ENCODE measurements around the gene WDR87.

WDR87 gene

GRCh38 chr19:37905946-37906868 is at the start of gene WDR87:
Gene WDR87 (minus strand): TSS chr19:37906594. CDS start chr19:37898239, 8,355 bp downstream.
- DNase-seq (ENCODE audit: low read depth in 2 of 2, low spot score in 1 of 2) = peak in 1 of 2 donors; percentile 5

- DNase-seq (ENCODE audit: low read depth in 2 of 2, low spot score in 1 of 2) = no peak
Measured at GRCh38 chr19:37955986-37956385, 49.6 kb upstream of the WDR87 start.

- DNase-seq (ENCODE audit: low read depth in 2 of 2, low spot score in 1 of 2) = no peak
Measured at GRCh38 chr19:37954421-37954874, 48.1 kb upstream of the WDR87 start.

- no peak for DNase-seq (ENCODE audit: low read depth in 2 of 2, low spot score in 1 of 2)
Measured at GRCh38 chr19:37953918-37954303, 47.5 kb upstream of the WDR87 start.

DNA sequence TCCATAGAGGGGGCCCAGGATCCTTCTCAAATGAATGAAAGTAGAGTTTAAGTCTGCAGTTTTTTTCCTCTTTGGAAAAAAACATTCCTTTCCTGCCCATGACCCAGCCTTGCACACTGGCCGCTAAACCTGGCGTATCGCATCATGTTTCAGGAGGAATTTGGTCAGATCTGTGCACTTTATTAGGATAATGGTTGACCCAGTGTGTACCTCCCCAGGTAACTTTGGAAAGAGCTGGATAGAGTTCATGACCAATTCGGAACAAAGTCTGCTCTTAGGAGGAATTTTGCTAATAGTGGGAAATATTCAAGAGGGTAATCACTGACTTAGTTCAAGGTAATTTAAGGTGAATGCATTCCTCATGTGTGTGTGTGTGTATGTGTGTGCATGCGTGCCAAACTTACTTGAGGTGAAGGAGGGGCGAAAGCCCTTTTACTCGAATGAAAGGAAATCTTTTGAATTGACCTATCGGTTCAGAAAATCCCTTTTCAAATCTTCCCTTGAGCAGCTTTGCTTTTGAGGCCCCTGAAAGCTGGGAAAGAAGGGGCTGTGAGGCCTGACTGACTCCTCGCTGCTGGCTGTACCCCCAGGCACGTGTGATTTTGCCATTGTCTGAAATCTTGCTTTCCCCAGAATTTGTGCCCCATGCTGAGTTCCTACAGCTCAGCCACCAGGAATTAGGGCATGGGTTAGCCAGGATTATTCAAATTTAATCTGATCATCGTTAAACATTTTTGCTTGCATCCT is 47.0 kb upstream of the WDR87 start:
- DNase-seq (ENCODE audit: low read depth in 2 of 2, low spot score in 1 of 2) = no peak

DNA sequence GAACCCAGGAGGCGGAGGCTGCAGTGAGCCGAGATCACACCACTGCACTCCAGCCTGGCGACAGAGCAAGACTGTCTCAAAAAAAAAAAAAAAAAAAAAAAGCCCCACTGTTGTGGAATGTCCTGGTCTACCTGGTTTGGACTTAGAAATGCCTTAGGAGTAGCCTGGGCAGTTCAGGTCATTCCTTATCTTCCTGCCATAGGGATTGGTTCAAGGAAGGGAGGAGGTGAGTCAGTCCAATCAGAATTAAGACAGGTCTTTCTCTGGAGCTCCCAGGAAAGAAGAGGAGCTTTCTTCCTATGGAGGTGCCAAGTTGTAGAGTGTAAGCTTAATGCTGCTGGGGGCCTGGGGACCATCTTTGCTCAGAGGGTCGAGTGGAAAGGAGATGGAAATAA is 45.4 kb upstream of the WDR87 start:
- DNase-seq (ENCODE audit: low read depth in 2 of 2, low spot score in 1 of 2) = no peak

DNA sequence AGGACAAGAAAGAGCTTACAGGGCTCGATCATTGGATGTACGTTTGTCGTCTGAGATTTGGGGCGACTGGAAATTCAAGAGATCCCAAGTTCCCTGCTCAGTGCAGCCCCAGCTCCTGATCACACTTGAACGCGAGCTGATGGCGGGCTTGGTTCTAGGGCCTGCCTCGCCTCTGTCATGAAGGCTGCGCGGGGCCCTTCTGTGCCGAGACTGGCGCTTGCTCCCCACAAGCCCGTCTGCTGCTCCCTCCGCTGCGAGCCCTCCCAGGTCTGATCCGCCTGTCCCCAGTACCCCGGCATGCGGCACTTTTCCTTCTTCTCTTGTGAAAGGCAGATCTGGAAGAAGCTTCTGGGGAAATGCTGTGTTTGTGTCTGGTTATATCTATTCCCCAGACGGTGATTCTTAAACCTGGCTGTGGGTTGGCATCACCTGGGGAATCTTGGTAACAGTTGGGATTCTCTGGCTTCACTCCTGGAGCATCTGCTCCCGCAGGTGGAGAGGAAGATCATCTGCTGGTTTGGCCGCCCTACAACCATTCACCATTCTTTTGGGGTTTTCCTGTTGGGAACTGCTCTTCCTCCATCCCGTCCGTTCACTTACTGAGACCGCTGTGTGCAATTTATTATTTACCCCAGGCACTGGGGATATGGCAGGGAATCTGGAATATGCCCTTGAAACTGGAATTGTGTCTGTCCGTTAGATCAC is 44.2 kb upstream of the WDR87 start:
- no peak for DNase-seq (ENCODE audit: low read depth in 2 of 2, low spot score in 1 of 2)

- no peak for DNase-seq (ENCODE audit: low read depth in 2 of 2, low spot score in 1 of 2)
Measured at GRCh38 chr19:37948362-37948761, 42.0 kb upstream of the WDR87 start.

DNA sequence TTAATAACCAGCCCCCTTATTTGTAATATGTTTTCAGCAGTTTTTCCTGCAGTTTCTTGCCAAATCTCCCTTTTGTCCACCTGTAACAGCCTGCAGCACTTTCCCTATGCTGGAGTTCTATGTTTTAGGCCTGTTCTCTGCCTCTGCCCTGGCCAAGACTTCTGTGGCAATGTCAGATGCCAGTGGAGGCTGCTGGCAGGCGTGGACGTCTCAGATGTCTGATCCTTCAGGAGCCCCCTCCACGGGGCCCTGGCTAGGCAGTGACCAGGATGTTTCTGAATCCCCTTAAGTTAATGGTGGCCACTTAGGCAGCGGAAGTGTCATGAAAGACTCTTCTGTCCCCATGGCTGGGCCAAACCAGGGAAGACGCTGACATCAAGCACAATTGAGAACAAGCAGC is 41.4 kb upstream of the WDR87 start:
- no peak for DNase-seq (ENCODE audit: low read depth in 2 of 2, low spot score in 1 of 2)

- no peak for DNase-seq (ENCODE audit: low read depth in 2 of 2, low spot score in 1 of 2)
Measured at GRCh38 chr19:37946132-37946531, 39.7 kb upstream of the WDR87 start.

DNA sequence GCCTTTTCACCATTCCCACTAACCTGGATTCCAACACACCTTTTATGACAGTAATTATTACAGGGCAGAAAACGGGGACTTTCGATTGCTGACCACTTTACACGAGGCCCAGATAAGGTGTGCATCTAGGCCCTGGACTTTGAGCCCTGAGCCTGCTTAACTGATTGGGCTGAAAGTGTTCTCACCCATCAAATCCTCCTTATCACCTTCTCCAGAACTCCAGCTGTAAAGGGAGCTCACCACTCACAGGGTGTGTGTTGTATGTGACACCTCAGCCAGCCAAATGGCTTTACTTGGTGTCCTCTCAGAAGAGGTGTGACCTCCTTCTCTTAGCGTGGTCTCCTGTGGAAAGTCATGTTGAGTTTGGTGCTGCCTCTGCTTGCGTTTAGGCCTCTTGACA is 37.1 kb upstream of the WDR87 start:
- no peak for DNase-seq (ENCODE audit: low read depth in 2 of 2, low spot score in 1 of 2)

GRCh38 chr19:37942516-37942902 is 36.1 kb upstream of the WDR87 start:
- no peak for DNase-seq (ENCODE audit: low read depth in 2 of 2, low spot score in 1 of 2)

DNA sequence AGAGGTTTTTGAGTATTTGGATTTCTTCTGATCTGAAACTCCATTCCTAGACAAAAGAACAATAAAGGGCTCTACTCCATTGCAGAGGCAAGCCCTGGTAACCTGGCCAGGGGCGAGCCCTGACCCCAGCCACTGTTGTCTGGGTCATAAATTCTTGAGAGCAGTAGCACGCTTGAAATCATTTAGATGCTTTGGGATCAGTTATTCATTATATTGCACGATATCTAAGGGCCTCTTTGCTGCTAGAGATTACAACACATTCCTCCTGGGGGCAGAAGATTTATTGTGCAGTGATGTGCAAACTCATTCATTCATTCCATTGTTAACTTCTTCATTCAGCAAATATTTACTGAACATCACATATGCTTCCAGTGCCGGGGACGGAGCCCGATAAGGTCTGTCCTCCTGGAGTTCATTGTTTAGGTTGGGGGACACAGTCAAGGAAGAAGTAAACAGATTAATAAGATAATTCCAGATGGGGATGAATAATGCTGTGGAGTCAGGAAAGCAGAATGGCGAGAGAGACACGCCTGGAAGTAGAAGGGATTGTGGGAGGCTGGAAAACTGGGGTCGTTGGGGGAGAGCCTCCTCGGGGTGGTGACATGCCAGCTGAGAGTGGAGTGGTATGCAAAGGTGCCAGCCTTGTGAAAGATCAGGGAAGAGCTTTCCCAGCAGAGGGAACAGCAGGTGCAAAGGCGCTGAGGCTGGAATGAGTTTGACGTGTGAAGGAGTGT is 35.6 kb upstream of the WDR87 start:
- DNase-seq (ENCODE audit: low read depth in 2 of 2, low spot score in 1 of 2) = no peak

GRCh38 chr19:37938353-37938752 is 32.0 kb upstream of the WDR87 start:
- no peak for DNase-seq (ENCODE audit: low read depth in 2 of 2, low spot score in 1 of 2)

GRCh38 chr19:37936886-37937285 is 30.5 kb upstream of the WDR87 start:
- DNase-seq (ENCODE audit: low read depth in 2 of 2, low spot score in 1 of 2) = no peak

DNA sequence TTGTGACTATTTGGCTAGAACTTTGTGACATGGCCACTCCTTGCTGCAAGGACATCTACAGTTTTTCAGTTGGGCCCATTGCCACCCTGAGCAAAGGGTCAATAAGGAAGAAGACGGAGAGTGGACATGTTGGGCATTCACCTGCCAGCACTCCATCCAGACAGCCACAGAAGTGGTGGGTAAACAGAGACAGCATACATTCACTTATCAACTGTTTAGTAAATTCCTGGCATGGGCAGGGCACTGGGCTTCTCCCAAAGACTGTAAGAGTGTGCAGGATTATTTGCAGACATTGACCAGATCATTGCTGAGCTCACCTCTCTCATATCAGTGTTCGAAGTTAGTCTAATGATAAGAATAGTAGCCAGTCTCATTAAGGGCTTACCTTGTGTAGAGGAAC is 29.8 kb upstream of the WDR87 start:
- no peak for DNase-seq (ENCODE audit: low read depth in 2 of 2, low spot score in 1 of 2)

GRCh38 chr19:37935341-37935740 is 28.9 kb upstream of the WDR87 start:
- DNase-seq (ENCODE audit: low read depth in 2 of 2, low spot score in 1 of 2) = no peak

DNA sequence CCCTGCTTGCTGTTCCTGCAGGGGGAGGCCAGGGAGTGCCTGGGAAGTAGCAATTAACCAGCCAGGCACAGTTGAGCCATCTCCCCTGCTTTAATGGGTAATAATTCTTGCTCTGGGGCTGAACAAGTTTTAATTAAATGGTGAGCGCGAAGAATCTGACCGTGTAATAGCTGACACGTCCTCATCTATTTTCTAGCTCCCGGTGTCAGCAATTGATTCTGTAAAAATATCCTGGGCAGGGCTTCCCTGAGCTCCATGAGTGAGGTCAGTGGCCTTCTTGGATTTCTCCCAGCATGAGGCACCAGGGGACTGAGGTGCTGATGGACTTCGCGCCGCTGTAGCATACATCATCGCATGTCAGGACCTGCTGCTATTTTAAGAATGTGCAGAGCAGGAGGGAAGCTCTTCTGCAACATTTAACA is 27.6 kb upstream of the WDR87 start:
- no peak for DNase-seq (ENCODE audit: low read depth in 2 of 2, low spot score in 1 of 2)

- DNase-seq (ENCODE audit: low read depth in 2 of 2, low spot score in 1 of 2) = no peak
Measured at GRCh38 chr19:37932985-37933936, 26.9 kb upstream of the WDR87 start.

Data from stimulated activated CD8-positive, alpha-beta memory T cell treated with anti-CD3 and anti-CD28 coated beads, Interleukin-4, amount 100 ng/mL, for 1 hour (primary cell).